GM06990 (cell line): ENCODE measurements around the gene DOK7.

Source experiments
- DNase-seq: peaks from one replicate; pipeline ENCODE4 v3.0.0-alpha.2; 2011; ENCODE audit not compliant: insufficient read length; ENCODE audit errors: extremely low read depth
- H3K27me3 ChIP-seq: replicated peaks from 2 replicates; pipeline ENCODE4 v1.6.0; 2011; ENCODE audit warnings: low read length; ENCODE audit not compliant: control insufficient read depth, insufficient read depth
- H3K36me3 ChIP-seq: 2 replicates; pipeline ENCODE4 v1.5.1; 2011; ENCODE audit warnings: low read length; ENCODE audit not compliant: control insufficient read depth, insufficient read depth
- H3K4me3 ChIP-seq: replicated peaks from 2 replicates; pipeline ENCODE4 v1.5.1; 2011; ENCODE audit warnings: low read depth, mild to moderate bottlenecking, control low read depth, low read length
- TF ChIP-seq, protein P1 (sequence below): IDR thresholded peaks from 2 replicates; pipeline ENCODE4 v1.5.1; 2011; ENCODE audit warnings: low read length, control low read depth, mild to moderate bottlenecking, inconsistent platforms; ENCODE audit not compliant: insufficient read depth, poor library complexity, severe bottlenecking

The DOK7 gene

DNA sequence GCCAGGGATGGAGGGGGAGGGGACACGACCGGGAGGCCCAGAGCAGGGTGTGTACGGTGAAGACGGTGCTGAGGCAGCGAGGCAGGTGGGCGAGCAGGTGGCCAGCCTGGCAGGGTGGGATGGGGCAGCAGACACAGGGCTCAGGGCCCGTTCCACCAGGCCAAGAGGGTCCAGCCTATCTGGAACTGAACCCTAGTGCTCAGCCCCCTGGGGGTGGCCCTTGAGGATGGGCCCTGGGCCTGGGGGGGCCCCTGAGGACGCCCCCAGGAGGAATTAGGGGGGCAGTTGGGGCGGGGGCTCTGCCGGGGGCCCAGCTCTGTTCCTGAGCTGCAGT lies 24.3 kb upstream of the DOK7 start:
- TF ChIP-seq, protein P1, sequence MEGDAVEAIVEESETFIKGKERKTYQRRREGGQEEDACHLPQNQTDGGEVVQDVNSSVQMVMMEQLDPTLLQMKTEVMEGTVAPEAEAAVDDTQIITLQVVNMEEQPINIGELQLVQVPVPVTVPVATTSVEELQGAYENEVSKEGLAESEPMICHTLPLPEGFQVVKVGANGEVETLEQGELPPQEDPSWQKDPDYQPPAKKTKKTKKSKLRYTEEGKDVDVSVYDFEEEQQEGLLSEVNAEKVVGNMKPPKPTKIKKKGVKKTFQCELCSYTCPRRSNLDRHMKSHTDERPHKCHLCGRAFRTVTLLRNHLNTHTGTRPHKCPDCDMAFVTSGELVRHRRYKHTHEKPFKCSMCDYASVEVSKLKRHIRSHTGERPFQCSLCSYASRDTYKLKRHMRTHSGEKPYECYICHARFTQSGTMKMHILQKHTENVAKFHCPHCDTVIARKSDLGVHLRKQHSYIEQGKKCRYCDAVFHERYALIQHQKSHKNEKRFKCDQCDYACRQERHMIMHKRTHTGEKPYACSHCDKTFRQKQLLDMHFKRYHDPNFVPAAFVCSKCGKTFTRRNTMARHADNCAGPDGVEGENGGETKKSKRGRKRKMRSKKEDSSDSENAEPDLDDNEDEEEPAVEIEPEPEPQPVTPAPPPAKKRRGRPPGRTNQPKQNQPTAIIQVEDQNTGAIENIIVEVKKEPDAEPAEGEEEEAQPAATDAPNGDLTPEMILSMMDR: no peak
- Histone ChIP-seq H3K4me3 (no peak overlapping the region), H3K27me3 (no peaks in the 10 kb centered on the region; the same call in 1 of the 2 replicates)

DNA sequence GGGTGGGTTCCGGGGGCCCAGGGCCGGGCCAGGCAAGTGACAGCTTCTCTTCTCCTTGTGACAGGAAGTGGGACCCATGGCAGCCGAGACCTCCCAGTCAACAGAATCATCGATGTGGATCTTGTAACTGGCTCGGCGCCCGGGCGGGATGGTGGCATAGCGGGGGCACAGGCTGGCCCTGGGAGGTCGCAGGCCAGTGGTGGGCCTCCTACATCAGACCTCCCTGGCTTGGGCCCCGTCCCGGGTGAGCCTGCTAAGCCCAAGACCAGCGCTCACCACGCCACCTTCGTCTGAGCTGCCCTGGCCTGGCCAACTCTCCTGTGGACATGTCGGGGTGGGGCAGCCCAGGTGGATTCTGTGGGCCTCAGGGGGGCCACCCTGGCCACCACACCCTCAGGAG lies 23.7 kb upstream of the DOK7 start:
- H3K4me3 ChIP-seq: no peak overlapping the region
- TF ChIP-seq, protein P1: no peak
- no peak for DNase-seq

More for the DNA sequence above, 24.3 kb upstream of the DOK7 start:
- H3K36me3 ChIP-seq: no peaks in the 10 kb centered on the region
- no peak for DNase-seq

DNA sequence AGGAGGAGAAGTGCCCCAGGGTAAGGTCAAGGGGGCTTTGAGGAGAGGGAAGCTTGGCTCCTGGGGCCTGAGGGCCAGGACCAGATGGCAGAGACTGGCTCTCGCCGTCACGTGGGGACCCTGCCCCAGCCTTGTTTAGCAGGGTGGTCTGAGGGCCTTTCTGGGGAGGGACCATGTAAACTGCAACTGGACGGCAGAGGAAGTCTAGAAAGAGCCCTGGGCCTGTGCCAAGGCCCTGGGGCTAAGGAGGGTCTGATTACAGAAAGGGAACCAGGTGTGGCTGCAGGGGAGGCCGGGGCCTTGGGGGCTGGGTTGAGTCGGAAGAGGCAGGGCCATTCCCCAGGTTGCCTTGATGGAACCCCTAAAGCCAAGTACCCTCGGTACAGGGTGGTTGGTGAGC lies 23.1 kb upstream of the DOK7 start:
- no peaks in the 10 kb centered on the region for H3K27me3 ChIP-seq
- no peaks in the 10 kb centered on the region for H3K36me3 ChIP-seq
- TF ChIP-seq, protein P1: no peak
- H3K4me3 ChIP-seq: no peak overlapping the region
- no peak for DNase-seq

More for the DNA sequence above, 23.7 kb upstream of the DOK7 start:
- Histone ChIP-seq H3K27me3 (no peaks in the 10 kb centered on the region), H3K36me3 (no peaks in the 10 kb centered on the region)

DNA sequence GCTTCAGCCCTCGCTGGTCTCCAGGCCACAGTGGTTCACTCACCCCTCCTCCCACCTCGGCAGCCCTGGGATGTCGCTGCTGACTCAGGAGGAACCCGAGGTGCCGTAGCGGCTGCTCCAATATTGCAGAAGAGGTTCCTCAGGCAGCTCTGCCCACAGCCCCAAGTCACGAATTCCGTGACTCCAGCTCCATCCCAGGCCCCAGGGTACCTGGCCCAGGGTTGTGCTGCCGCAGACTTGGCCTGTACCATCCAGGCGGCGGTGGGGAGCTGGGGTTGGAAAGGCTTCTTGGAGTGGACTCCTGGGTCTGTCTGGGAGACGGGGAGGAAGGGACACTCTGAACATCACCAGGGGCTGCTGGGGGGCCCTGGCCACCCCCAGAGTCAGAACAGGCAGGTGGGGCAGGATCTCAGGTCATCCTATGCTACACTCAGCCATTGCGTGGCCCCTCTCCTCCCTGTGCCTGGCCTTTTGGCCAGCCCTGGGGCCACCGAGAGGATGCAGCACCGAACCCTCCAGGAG lies 22.1 kb upstream of the DOK7 start:
- H3K36me3 ChIP-seq: no peaks in the 10 kb centered on the region
- no peak for DNase-seq
- H3K4me3 ChIP-seq: no peak overlapping the region
- H3K27me3 ChIP-seq: no peaks in the 10 kb centered on the region
- TF ChIP-seq, protein P1: no peak

DNA sequence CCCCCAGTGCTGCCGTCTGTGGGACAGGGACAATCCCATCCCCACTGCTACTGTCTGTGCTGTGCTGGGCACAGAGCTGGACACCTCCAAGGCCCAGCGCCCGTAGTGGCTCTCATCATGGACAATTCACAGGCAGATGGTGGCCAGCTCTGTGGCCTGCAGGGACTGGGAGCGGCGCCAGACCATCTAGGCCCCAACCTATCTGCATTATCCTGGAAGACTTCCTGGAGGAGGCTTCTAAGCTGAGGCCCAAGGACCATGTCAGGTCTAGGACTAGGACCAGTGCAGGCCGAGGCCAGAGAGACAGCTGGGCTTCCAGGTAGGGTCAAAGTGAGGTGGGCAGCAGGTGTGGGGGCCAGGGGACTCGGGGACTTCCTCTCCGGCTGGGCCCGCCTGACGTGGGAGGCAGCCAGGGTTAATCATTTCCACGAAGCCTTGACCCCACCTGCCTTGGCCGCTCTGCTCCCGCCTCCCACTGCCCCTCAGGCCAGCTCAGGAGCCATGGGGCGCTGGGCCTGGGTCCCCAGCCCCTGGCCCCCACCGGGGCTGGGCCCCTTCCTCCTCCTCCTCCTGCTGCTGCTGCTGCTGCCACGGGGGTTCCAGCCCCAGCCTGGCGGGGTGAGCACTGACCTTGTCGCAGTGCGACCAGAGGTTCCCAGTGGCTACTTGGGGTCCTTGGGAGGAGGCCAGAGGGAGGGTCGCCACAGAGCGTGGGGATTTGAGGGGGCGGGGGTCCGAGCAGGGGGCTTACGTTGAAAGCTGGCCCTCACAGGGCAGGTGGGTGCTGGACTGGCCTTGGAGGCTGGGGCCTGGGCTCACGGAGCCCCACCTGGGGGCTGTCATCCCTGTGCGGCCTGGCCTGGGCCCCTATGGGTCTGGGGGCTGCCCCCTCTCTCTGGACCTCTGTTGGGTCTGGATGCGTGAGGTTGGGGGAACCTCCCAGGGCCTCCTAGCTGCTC lies 21.3 kb upstream of the DOK7 start, which contains the start of gene HGFAC:
Gene HGFAC (plus strand): TSS at position 468 of the 959 bp plus-strand sequence. CDS start 34 bp downstream, at position 502.
- Histone ChIP-seq H3K4me3 (no peak within 1 kb of the TSS), H3K36me3 (no peaks in the 10 kb centered on the region), H3K27me3 (no peaks in the 10 kb centered on the region)
- TF ChIP-seq, protein P1: no peak
- no peak for DNase-seq
